Right lobe of liver (tissue), 4 donors: Measurements from ENCODE around the gene IER5.

Source experiments
- CTCF ChIP-seq, 4 donors: fragments of 200-600 bp in 3 of 4; fragments of 450-650 bp in 1 of 4; IDR thresholded peaks; one replicate each; pipeline versions ENCODE4 v1.5.1 to v1.8.0; 2016 to 2022; ENCODE audit warnings: antibody characterized with exemption in 4 of 4, mild to moderate bottlenecking in 2 of 4
- POLR2A ChIP-seq: fragments of 450-650 bp; IDR thresholded peaks from one replicate; pipeline ENCODE4 v1.6.1; 2017; ENCODE audit warnings: antibody characterized with exemption, mild to moderate bottlenecking
- donor health status: DM: no; HTN: no; CAD: no.
- donor health status: DM: no; HTN: no; CAD: no.
- donor health status: DM: no; HTN: yes; CAD: no.

GRCh38 chr1:181110013-181110412 lies 21.5 kb downstream of the IER5 start:
- TF ChIP-seq CTCF (IDR thresholded peaks at IDR 0.05) (no peak), POLR2A (no peak)
